Measurements from ENCODE around the gene RHEX. TPM values are rescaled to one million over a fixed set of nuclear protein-coding genes. Genes with fewer than 3 reads are reported as not detected.

Gene RHEX
- total and polyA plus RNA-seq, 2 of the 13 experiments (the other 11 are each of a cell fraction or from before 2014, with no cell fraction given) = 1.4 to 2.7 TPM

DNA sequence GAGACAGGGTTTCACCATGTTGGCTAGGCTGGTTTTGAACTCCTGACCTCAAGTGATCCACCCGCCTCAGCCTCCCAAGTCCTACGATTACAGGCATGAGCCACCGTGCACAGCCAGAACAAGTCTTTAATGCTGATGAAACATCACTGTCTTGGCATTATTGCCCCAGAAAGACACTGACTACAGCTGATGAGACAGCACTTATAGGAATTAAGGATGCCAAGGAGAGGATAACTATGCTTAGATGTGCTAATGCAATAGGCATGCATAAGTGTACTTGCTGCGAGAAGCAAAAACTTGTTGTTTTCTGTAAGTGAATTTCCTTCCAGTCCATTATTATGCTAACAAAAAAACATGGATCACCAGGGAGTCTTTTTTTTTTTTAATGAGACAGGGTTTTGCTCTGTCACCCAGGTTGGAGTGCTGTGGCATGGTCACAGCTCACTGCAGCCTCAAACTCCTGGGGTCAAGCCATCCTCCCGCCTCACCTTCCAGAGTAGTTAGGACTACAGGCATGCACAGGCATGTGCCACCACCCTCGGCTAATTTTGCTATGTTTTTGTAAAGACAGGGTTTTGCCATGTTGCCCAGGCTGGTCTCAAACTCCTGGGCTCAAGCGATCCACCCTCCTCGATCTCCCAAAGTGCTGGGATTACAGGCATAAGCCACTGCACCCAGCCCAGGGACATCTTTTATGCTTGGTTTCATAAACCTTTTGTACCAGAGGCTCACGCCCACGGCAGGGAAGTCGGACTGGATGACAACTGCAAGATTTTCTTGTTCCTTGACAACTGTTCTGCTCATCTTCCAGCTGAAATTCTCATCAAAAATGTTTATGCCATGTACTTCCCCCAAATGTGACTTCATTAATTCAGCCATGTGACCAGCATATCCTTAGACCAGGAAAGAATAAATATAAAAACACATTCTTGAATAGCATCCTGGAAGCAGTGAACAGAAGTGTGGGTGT, 23.1 kb downstream of the RHEX start:
- intact Hi-C loops (cut with micrococcal nuclease; ENCODE audit: unreplicated experiment) (no loop called here), in situ Hi-C loops (cut with HindIII; ENCODE audit: extremely low pct_ligation_motif_present, low pct_unique_long_range_greater_than_20kb) (no loop called here)
- TF ChIP-seq ZSCAN25 (CRISPR knock-in tag; IDR thresholded peaks at IDR 0.05) = no peak
- TF ChIP-seq EZH2 (conservative IDR thresholded peaks at IDR 0.05; ENCODE audit: low read depth, low read length) = no peak
- TF ChIP-seq ZNF484 (CRISPR knock-in tag; IDR thresholded peaks at IDR 0.05; ENCODE audit: borderline replicate concordance, low read depth) = no peak
- TF ChIP-seq KDM5A (IDR thresholded peaks at IDR 0.05; ENCODE audit: borderline replicate concordance, low read length) = no peak
- TF ChIP-seq, protein P1, sequence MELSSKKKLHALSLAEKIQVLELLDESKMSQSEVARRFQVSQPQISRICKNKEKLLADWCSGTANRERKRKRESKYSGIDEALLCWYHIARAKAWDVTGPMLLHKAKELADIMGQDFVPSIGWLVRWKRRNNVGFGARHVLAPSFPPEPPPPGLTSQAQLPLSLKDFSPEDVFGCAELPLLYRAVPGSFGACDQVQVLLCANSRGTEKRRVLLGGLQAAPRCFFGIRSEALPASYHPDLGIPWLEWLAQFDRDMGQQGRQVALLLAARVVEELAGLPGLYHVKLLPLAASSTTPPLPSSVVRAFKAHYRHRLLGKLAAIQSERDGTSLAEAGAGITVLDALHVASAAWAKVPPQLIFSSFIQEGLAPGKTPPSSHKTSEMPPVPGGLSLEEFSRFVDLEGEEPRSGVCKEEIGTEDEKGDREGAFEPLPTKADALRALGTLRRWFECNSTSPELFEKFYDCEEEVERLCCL (CRISPR knock-in tag; IDR thresholded peaks at IDR 0.05; ENCODE audit: borderline replicate concordance) = no peak
- TF ChIP-seq, protein P2, sequence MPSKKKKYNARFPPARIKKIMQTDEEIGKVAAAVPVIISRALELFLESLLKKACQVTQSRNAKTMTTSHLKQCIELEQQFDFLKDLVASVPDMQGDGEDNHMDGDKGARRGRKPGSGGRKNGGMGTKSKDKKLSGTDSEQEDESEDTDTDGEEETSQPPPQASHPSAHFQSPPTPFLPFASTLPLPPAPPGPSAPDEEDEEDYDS (CRISPR knock-in tag; IDR thresholded peaks at IDR 0.05) = no peak
- TF ChIP-seq KLF9 (CRISPR knock-in tag; IDR thresholded peaks at IDR 0.05; ENCODE audit: low read depth) = no peak
- no peak for TF ChIP-seq ATF7-NPFF (CRISPR knock-in tag; IDR thresholded peaks at IDR 0.05; ENCODE audit: low read depth)
- no peak for TF ChIP-seq ZFP36L2 (CRISPR knock-in tag; IDR thresholded peaks at IDR 0.05)
- H3K79me2 ChIP-seq (ENCODE audit: insufficient read depth, low read length) = no peaks in the 10 kb centered on the region
- H3K9me3 ChIP-seq (ENCODE audit: low read length) = no peaks in the 10 kb centered on the region
- no peak overlapping the region for H2AFZ ChIP-seq (ENCODE audit: low read length)
- H4K20me1 ChIP-seq (ENCODE audit: insufficient read depth, low read length) = no peaks in the 10 kb centered on the region
- WGBS (ENCODE audit: low lambda C conversion rate) = 98% methylated on average over 10 of the region's 11 CpGs
- no peak for ATAC-seq
- BruUV-seq (replicated peaks) = no TSS peak
- no peak overlapping the region for H3K9ac ChIP-seq (ENCODE audit: insufficient read depth, low read depth, low read length)
- H3K36me3 ChIP-seq (replicated peaks in 1 of 2; ENCODE audit: control insufficient read depth in 1 of 2, insufficient read depth in 2 of 2, low read length in 2 of 2) = no peaks in the 10 kb centered on the region
- no peaks in the 10 kb centered on the region for H3K4me1 ChIP-seq (ENCODE audit: insufficient read depth, low read length)
- FAIRE-seq = no peak
- no peak overlapping the region for H3K27ac ChIP-seq (ENCODE audit: extremely low read length, insufficient read depth, low read length)
- no peak overlapping the region for H3K4me3 ChIP-seq (replicated peaks in 1 of 3; ENCODE audit: insufficient read depth in 1 of 3, low read depth in 2 of 3, low read length in 3 of 3)
- no peak for DNase-seq (ENCODE audit: low spot score)
- ChIA-PET CTCF (ENCODE audit: low intra/inter-chr PET ratio, low total read pairs) (no interaction called here), POLR2A (no interaction called here)
- H3K27me3 ChIP-seq (ENCODE audit: control insufficient read depth in 1 of 2, insufficient read depth in 2 of 2, low read length in 2 of 2) = no peaks in the 10 kb centered on the region
- no peak overlapping the region for H3K4me2 ChIP-seq (ENCODE audit: low read depth, low read length)

Measured in HepG2 (cell line).